ENCODE results near the gene LIN28A.

DNA sequence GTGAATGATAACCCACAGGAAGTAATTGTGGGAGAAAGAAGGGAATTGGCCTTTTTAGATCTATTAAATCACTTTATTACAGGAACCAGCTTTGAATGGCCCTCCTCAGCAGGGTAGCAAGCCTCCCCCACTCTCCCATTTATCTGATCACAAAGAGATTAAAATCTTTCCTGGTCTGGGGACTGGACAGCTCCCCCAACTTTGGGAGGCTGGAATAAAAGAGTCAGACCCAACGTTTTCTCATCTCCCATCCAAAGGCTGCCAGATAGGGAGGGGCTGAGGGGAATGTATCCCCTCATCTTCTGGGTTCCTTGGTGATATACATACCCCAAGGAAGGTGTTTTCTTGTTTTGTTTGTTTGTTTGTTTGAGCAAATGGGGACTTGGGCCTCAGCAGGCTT, 2.4 kb downstream of the LIN28A start:
- TF ChIP-seq FOXM1 (IDR thresholded peaks at IDR 0.05; ENCODE audit: borderline replicate concordance) (no peak), SUZ12 (IDR thresholded peaks at IDR 0.05) (no peak), L3MBTL2 (conservative IDR thresholded peaks at IDR 0.05) (no peak), NFRKB (IDR thresholded peaks at IDR 0.05) (no peak), ELF4 (IDR thresholded peaks at IDR 0.05) (no peak), PKNOX1 (IDR thresholded peaks at IDR 0.05) (no peak), FOXA1 (IDR thresholded peaks at IDR 0.05) (no peak), SP1 (IDR thresholded peaks at IDR 0.05) (no peak), BHLHE40 (IDR thresholded peaks at IDR 0.05; ENCODE audit: borderline replicate concordance) (no peak), ZNF384 (IDR thresholded peaks at IDR 0.05) (no peak), HDGF (IDR thresholded peaks at IDR 0.05; ENCODE audit: borderline replicate concordance) (no peak), CTBP1 (IDR thresholded peaks at IDR 0.05; ENCODE audit: borderline replicate concordance) (no peak), ARNT (IDR thresholded peaks at IDR 0.05) (no peak), TARDBP (IDR thresholded peaks at IDR 0.05) (no peak)
